SKM-1 (cell line): ENCODE data around the gene CNR1.

ENCODE experiments used
- DNase-seq: peaks from one replicate; lab custom pipeline; 2025; ENCODE audit not compliant: unreplicated experiment; lab: John Stamatoyannopoulos, UW

The CNR1 gene

DNA sequence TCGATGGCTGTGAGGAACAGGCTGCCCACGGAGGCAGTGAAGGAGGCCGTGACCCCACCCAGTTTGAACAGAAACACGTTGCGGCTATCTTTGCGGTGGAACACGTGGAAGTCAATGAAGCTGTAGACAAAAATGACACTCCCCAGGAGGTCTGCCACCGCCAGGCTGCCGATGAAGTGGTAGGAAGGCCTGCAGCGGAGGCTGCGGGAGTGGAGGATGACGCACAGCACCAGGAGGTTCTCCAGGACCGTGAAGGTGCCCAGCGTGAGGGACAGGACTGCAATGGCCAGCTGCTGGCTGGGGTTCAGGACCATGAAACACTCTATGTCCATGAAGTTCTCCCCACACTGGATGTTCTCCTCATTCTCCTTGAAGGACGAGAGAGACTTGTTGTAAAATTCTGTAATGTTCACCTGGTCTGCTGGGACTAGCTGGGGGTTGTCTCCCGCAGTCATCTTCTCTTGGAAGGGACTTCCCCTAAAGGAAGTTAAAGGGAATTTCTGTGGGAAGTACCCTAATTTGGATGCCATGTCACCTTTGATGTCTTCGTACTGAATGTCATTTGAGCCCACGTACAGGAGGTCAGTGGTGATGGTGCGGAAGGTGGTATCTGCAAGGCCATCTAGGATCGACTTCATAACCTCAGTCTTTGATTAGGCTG lies 21.4 kb downstream of the CNR1 start:
- no peak for DNase-seq

DNA sequence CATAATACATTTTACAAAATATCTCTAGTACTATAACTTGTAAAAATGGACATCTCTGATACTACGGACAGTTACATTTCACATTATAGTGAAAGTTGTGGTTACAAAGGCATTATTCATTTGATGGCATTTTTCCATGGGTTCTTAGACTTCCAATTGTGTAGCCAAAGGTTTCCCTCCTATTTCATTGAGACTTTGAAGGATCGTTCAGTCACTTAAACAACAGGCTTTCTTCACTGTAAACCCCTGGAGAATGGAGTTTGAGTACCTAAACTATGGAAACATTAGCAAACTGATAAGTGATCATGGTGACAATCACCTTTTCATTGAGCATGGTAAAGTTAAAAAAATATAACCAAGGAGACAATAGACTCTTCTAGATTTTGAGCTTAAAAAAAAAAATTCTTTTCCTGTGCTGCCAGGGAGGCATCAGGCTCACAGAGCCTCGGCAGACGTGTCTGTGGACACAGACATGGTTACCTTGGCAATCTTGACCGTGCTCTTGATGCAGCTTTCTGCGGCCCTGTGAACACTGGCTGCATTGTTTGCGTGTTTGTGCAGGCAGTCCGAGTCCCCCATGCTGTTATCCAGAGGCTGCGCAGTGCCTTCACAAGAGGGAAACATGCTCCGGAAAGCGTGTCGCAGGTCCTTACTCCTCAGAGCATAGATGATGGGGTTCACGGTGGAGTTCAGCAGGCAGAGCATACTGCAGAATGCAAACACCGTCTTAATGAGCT lies 22.6 kb downstream of the CNR1 start:
- no peak for DNase-seq

DNA sequence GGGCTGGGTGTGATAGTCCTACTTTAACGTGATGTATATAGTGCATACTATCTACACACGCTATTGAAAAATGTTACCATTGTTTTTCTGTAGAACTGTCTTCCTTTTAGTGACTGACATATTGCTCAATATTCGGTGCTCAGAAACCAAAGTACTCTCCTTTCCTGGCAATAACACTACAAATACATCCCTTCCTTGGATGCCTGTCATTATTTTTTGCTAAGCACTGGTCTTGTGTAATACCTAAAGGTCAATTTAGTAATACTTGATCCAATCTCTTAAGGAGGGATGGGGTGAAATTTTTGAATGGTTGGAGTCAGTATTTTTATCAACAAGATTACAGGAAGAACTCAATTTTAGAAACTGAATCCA lies 23.9 kb downstream of the CNR1 start:
- DNase-seq, result no peak

DNA sequence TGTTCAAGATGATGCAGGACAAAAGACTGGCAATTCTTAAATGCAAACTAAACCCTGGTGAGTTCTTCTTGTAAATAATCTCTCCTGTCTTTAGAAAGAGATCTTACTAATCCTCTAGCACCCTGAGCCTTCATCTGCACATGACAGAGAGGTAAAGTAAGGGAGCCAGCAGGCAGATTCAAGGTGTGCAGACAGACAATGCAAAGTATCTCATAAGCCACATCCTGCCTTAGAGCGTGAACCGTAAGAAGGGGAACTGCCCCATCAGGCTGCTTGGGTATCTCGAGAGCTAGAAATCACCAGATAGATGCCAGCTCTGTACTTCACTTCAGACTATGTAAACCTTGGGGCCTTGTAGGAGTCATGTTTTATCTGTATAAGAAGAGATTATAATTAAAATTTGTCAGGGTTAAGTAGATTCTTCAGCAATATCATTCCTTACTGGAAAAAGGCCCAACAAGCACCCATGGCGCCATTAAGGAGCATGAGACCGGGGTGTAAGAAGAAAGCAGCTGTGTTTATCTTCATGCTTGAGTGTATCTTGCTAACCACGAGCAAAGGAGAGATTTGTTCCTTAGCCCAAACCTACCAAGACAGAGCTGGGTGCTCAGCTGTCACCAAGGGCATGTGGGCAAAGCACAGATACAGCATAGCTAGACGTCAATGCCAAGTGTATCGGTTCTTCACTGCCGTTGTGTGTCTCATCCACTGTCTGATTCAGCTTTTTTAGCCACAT lies 24.4 kb downstream of the CNR1 start:
- no peak for DNase-seq

DNA sequence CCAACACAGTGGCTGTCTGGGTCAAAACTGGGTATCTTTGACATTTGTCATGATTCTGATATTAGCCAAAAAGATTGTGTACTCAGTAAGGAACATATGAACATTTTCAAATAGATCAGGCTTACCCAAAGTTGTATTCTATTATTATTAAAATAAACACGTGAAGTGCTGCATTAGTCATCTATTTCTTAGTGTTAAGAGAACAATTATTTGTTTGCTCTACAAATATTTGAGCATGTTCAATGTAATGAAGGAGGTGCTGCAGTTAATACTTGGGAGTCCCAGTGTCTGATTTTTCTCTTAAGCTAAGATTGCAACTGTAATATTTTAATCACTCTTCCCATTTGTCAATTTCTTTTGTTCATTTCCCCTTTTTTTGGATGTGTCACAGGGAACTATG lies 28.2 kb downstream of the CNR1 start:
- no peak for DNase-seq

DNA sequence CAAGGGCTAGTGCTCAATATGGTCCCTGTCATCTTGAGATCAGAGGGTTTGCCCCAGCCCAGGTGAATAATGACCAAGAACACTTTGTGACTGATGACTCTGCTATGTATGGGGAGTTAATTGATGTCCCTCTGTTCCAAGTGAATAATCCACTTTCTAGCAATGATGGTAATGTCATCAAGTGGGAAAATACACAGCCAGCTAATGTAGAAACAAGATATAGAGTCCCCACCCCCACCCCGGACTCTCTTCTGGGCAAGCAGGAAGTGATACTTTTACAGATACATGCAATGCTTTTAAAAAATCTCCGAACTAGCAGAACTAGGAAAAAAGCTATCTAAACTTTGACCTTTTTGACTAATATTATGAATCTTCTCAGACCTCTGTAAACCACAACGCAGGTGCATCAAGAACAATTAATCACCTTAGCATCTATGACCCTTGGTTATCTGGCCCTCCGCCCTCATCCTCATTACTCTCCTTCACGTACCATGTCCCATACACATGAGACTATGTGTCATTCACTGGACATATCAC lies 30.5 kb downstream of the CNR1 start:
- no peak for DNase-seq

DNA sequence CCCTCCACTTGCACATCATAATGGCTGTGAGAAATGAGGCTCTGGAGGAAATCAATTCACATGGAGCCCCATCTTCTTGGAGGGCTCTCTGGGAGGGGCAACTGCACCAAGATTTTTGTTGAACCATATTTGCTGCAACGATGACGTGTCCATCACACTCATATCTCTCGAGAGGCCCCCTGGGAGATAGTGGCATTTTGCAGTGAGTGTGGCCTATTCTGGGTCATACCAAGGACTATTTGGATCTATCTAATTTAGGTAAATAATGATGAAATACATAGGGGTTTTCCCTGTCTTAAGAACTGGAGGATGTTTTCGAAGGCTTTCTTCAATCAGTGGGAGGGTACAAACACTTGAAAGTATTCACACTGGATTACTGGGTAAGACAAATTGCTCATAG lies 31.6 kb downstream of the CNR1 start:
- DNase-seq, result no peak

DNA sequence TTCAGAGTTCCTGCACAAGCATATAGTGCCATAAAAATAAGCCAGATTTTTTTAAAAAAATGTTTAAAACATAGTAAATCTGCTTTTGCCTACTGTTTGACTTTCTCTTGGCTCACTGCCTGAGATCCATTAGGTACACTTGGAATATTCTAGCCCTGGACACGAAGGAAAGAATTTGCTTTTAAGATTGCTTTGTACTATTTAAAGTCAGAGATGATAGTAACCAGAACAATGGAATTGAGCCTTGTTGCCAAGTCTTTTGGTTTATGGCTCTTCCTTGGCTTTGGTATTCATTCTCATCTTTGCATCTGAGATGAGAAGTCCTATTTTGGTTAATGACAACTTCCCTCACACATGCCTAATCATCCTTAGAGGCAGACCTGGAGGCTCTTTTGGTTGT lies 32.4 kb downstream of the CNR1 start:
- DNase-seq, result no peak

DNA sequence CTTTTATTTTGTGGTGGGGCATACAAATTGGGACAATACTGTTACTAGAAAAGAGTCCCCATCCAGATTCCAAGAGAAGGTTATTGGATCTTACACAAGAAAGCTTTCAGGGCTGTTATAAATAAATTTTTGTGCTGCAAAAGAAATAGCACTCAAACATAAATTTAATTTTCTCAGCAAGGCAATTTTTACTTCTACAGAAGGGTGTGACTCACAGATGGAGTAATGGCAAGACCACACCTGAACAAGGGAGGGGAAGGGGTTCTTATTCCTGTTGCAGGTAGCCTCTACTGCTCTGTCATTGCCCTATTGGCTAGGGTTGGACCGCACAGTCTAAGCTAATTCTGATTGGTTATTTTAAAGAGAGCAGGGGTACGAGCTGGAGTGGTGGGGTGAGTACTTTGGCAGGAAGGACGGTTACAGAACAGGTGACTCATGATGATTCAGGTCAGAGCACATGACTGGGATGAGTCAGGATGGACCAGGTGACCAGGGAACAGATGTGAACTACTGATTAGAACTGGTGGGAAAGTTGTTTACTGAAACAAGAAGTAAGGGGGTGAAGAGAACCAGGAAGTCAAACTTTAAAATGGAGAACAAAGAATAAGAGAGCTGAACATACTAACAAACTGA lies 41.1 kb downstream of the CNR1 start:
- no peak for DNase-seq

DNA sequence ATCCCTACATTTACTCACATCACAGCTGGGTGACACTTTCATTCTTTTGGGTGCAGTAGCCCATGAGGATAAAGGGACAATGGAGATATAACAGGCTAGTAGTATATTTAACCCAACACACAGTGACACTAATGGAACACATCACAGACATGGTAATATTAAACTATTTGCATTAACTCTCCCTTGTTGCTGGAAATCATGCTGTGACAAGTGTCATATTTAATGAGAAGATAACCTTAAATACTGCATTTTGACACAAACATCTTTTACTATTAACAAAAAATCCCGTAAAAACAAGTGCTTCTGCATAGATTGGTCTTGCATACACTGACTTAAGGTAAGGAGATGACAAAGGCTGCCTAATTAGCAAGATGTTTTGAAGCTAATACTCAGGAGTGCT lies 45.5 kb downstream of the CNR1 start:
- DNase-seq, result no peak

DNA sequence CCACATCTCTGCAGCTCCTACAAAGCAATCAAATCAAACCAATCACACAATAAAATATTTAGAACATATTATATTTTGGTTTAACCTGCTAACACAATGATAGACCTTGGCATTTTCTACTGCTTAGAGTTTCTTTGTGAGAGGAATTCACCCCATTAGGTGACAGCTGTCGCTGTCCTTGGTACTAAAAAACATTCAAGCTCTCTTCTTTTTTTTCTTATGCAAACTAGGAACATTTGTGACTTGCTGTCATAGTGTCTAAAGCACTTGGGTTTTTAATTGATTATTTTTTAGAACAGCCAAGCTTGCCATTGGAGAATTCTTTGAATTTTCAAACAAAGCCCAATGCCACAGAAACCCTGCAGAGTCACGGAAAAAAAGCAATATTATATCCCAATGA lies 46.4 kb downstream of the CNR1 start:
- no peak for DNase-seq

DNA sequence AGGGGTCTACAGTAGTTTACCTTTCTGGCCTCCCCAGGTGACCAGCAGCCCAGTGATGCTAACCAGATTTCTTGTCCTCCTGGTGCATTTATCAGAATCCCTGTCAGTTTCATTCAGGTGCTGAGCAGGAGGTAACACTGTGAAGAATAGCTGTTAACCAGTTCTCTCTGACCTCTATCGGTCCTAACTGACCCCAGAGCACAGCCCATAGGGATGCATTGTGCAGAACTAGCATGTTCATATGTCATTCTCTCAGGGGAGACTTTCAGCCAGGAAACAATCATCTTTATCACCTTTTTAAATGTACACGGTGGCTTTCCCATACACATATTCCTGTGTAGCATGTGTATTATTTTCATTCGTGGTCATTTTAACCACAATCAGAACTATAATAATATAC lies 49.9 kb downstream of the CNR1 start:
- no peak for DNase-seq

DNA sequence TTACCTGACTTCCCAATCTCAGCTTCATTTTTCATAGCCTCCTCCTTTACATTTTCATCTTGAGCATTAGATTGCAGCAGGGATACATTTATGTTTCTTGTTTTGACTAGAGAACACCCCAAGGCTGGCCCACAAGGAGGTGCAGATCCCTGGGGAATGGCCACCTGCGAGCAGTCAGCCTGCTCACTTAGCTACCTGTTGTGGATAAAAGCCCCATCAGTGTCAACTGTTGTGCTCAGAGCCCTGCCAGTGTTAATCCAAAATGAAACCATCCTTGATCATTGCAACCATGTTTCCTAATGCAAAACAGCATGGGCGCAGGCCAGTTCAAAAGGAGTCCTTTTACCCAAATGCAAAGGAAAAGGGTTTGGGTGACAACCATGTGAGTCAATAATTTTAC lies 50.8 kb downstream of the CNR1 start:
- no peak for DNase-seq

DNA sequence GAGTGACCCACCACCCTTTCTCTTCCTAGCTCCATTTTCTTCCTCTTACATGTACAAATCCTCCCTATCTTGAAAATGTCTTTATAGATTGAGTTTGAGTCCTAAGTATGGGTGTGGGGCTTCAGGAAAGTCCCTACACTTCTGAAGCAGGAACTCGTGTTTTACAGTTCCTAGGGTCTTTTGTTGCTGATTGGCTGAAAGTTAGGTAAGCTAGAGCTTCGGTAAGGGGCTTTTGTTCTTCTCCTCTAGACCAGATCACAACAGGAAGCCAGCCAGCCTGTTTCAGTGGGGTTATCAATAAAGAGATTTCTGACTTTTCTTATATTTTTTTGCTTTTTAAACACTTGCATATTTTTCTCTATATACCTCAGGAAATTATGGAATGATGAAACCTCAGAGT lies 51.3 kb downstream of the CNR1 start:
- DNase-seq, result no peak

DNA sequence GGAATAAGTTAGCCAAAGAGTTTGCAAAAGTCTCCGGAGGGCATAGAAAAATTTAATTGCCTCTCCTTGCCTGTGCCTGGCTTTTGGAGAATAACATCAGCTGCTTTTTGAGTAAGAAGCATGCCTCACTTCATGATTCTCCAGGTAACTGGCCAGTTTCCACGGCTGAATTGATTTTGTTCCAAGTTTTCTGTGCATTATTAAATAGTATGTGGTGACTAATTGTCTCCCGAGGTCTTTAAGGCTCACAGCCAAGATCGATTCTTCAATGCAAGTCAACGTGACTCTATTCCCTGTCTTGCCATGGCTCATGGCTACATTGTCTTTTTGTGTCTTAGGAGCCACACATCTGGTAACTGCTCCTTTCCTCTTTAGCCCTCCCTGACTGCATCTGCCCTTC lies 54.2 kb downstream of the CNR1 start:
- DNase-seq, result no peak

DNA sequence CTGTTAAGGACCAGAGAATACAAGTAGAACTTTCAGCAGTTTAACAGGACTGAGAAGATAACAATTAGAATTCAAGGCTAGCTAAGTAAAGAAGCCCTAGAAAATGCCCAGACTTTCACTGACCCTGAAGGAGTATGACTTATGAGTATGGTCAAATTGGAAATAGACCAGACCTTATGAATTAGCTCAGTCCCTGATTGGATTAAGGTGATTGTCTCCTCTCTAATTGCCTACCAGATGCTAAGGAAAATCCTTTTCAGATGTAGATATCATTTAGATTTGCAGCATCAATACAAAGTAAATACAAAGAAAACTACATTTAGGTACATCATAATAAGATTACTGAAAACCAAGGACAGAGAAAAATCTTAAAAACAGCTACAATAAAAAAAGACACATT lies 58.9 kb downstream of the CNR1 start:
- DNase-seq, result no peak

DNA sequence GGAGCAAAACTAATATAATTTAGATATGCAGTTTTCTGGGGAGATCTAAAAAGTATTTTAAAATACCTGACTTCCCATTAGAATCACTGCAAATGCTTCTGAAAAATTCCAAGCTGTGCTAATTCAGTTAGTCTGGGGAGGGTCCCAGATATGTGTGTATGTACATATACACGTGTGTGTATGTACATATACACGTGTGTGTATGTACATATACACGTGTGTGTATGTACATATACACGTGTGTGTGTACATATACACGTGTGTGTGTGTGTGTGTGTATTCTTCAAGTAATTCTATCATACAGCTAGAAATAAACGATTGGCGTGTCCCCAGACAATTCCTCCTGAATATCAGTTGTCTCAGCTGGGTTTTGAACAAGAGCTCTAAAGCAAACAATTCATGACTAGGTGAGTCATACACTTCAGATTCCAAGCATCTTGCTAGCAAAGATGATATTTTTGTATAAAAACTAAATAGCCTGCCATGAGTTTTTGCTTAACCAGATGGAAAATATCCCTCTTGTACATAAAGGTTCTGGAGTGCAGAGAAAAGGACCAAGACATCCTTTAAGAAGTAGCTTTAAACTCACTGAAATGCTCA lies 60.3 kb downstream of the CNR1 start:
- no peak for DNase-seq
